ENCODE measurements around the gene SLC48A1.
"Not testable (repeated sequence)": the region's sequence is repeated elsewhere in the genome, so short reads cannot be mapped to it uniquely, and the experiment has no call there.

SLC48A1 gene

DNA sequence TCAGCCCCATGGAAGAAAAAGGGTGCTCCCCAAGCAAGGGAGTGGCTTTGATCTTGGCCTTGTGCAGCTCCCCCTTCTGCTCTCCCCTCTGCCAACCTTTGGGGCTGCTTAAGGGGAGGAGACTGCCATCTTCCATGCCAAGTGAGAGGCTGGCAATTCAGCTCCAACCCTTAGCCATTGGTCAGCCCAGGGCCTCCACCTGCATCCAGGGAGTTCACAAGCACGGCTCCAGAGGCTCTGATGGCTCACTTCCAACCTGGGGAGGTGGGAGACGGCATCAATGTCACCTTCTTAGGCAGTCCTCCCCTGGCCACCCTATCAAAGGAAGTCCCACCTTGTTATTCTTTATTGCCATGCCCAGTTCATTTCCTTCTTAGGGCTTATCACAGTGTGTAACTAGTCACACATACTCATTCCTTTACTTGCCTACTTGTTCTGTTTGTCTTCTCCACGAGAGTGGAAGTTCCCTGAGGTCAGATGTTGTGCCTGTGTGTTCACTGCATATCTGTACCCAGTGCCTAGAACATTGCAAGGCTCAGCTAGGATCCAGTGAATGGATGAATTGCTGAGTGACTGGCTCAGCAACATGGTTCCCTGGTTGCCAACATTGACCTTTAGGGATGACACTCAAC is 41.6 kb downstream of the SLC48A1 start:
- no peak for DNase-seq

DNA sequence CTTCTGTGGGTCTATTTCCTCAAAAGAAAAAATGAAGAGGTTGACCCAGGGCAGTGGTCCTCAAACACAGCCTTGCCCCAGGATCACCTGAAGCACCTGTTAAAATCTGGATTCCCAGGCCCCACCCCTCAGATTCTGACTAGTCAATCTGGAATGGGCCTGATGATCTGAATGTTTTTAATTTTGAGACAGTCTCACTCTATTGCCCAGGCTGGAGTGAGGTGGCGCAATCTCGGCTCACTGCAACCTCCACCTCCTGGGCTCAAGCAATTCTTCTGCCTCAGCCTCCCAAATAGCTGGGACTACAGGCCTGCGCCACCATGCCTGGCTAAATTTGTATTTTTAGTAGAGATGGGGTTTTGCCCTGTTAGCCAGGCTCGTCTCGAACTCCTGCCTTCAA is 42.4 kb downstream of the SLC48A1 start:
- DNase-seq, result not testable (repeated sequence)

DNA sequence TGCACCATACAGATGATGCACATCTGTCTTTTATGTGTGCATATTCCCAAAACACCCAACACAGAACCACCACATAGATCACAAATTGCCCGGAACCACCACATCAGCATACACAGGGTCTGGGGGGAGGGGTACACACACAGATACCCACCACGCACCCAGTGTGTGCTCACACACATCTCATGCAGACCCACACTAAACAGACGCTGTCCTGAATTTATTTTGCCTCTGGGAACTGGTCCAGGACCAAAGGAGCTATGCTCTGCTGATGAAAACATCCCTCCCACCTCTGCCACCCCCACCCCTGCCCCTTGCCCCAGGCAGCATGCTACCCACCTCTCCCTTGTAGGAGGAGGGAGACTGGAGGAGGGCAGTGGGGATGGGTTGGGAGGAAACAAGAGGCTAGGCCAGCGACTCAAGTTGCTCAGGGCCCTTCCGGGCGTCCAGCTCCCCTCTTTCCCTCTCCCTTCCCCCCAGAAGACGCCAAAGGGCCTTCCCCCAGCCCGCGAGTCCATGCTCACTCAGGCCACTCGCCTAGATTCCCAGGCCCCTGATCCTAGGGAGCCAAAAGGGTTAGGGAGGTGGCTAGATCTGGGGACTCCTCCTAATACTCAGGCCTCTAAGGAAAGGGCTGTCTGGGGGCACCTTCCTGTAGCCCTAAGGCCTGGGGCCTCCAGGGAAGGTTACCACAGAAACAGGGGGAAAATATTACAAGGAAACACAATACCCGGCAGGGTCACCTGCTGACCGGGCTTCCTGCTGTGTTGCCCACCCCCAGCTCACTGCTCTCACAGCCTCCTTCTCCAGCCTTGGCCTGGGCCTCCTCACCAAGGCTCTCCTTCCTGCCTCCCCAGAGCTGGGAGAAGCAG is 43.6 kb downstream of the SLC48A1 start:
- no peak for DNase-seq

- no peak for DNase-seq
These were observed 44.4 kb downstream of the SLC48A1 start for GRCh38 chr12:47817272-47818006.

- no peak for DNase-seq
These were observed 45.0 kb downstream of the SLC48A1 start for GRCh38 chr12:47818007-47818376.

GRCh38 chr12:47818467-47819137 is 45.6 kb downstream of the SLC48A1 start:
- DNase-seq, result no peak

DNA sequence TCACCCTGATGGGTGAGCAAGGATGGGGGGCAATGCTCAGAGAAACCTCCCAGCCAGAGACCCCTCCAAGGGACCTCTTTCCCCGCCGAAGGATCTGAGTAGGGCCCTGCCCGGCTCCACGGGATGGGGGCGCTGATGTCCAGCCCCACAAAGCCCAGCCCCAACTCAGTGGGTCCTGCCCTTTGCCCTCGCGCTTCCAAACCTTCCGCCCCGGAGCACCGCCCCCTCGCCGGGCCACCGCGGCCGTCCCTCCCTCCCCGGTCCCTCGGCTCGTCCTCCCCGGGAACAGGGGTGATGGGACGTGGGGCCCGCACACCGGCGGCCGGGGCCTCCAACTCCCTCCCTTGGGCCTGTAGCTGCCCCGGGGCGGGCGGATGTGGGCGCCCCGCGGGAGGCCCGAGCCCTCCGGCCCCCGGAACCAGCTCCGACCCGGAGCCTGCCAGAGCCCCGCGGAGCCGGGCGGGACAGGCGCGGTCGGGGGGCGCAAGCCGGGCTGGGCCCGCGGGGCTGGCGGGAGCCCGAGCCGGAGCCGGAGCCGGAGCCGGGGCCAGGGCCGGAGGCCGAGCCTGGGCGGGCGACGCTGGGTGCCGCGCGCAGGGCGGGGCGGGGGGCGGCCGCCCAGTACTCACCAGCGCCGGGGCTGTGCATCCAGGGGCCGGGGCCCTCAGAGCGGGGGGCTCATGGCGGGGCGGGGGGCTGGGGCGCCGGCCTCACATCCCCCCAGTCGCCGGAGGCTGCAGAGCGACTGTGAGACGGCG is 46.3 kb downstream of the SLC48A1 start:
- no peak for DNase-seq

- peak; percentile 75 for DNase-seq
These were observed 47.0 kb downstream of the SLC48A1 start, which contains the start of gene HDAC7 for GRCh38 chr12:47819896-47820630. Gene HDAC7 (minus strand): TSS chr12:47819903. CDS start chr12:47819785, 118 bp downstream.

DNA sequence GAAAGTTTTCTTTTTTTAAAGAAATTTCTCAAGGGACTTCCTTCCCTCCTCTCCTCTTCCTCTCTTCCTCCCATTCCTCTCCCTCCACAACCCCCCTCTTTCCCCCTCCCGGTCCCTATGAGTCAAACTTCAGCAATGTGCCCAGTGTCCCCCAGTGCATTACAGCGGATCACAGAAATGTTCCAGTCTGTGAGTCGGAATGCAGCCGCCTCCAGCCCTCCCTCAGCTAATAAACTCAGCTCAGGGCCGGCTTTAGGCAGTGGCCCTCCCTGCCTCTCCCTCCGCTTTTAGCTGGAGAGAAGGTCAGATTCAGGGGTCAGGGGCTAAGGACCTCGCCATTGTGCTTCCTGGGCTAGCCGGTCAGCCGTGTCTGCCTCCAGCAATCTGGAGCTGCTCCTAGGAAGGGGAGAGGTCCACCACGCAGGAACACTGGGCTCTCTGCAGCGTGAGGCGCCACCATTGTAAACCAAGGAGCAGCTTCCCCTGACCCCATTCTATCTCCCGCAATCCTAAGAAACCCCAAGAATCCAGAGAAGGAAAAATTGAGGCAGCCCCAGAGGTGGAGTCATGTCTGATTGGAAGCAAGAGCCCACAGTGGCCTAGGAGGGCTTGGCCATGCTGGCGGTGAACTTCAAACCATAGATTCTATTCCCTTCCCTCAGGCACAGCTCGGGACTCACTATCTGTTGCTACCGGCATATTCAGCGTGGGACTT is 47.8 kb downstream of the SLC48A1 start:
- DNase-seq, result no peak

DNA sequence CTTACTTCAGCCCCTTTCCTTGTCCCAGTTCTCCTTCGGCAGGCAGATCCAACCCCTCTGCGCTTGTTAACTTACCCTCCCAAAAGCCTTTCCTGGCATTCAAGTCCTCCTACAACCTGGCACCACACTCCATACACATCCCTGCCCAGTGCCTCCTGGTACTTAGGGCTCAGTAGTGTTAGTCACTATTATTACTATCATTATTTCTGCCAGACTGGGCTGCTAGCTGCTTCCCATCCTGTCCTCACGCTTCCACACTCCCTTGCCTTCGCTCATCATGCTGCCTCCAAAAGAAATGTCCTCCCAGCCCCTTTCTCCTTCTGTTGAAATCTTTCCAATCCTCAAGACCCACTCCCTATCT is 48.3 kb downstream of the SLC48A1 start:
- DNase-seq, result no peak

- no peak for DNase-seq
These were observed 49.4 kb downstream of the SLC48A1 start for GRCh38 chr12:47822401-47822800.

GRCh38 chr12:47822863-47823262 is 49.8 kb downstream of the SLC48A1 start:
- DNase-seq, result no peak

DNA sequence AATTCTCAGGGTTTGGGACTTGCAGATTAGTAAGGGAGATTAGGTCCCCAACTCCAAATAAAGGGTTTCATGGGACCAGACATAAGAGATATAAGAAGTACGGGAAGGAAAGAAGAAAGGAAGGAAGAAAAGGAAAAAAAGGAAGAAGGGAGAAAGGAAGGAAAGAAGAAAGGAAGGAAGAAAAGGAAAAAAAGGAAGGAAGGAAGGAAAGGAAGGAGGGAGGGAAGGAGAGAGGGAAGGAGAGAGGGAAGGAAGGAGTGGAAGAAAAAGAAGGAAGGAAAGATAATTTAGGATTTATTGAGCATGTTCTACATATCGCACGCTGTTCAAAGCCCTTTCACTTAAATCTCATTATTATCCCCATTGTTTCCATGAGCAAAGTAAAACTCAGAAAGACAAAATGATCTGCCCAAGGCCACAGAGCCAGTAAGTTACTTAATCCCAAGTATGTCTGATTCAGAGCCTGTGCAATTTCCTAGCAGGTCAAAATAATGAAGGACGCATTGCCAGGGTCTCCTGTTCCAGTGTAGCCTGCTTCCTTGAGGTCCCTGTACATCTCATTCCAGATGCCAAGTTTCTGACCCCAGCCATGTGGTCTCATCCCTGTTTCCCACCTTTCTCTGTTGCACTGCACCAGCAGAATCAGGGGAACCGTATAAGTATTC is 50.5 kb downstream of the SLC48A1 start:
- DNase-seq, result no peak

GRCh38 chr12:47824198-47824597 is 51.2 kb downstream of the SLC48A1 start:
- no peak for DNase-seq

- no peak for DNase-seq
These were observed 51.6 kb downstream of the SLC48A1 start for GRCh38 chr12:47824635-47825034.

- DNase-seq, result no peak
These were observed 52.2 kb downstream of the SLC48A1 start for GRCh38 chr12:47825173-47825639.

GRCh38 chr12:47828008-47828975 is 55.3 kb downstream of the SLC48A1 start:
- no peak for DNase-seq

DNA sequence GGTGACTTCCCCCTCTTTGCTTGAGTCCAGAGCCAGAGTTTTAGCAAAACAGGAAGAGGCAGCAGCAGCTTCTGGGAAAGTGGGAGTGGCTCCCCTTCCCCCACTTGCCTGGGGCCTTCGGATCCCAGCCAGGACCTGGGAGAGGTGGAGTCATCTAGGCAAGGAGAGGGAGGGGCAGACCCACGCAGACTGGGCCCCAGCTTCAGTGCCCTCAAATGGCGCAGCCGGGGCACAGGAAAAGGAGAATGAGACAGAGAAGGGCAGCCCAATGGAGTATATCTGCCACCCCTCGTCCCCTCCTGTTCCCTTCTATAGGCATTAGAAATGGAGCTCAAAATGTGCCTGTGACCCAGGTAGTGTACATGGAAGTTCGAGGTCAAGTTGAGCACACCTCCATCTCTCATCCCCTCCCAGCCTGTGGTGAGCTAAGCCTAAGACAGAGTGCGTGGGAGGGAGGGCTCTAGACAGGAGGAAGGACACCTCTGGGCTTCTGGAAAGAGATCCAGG is 56.0 kb downstream of the SLC48A1 start:
- no peak for DNase-seq

DNA sequence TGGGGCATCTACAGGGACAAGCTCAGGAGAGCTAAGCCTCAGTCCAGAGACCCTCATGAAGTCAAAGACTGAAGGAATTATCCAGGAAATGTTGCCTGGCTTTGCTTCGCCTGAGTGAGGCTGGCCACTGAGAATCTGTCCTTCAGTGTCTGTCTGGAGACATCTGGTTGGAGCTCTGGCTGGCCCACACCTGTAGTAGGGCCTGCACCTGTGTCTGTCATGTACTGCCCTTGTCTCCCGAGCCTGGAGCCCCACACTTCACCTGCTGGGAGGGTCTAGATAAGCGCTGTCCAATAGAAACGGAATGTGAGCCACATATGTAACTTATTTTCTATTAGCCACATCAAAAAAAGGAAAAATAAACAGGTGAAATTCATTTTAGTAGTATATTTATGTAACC is 56.5 kb downstream of the SLC48A1 start:
- DNase-seq, result no peak
